ENCODE results near the gene CD80.
"Not testable (repeated sequence)": the region's sequence is repeated elsewhere in the genome, so short reads cannot be mapped to it uniquely, and the experiment has no call there.

Gene CD80

GRCh38 chr3:119580067-119580760 is 20.8 kb upstream of the CD80 start:
- no peak for DNase-seq (ENCODE audit: low read depth)

GRCh38 chr3:119579366-119580066 is 20.1 kb upstream of the CD80 start, which contains the start of gene ADPRH:
TSS of gene ADPRH (plus strand) at chr3:119579492. CDS start at chr3:119582170, 2,678 bp downstream.
- DNase-seq (ENCODE audit: low read depth), result no peak
- H3K4me3 ChIP-seq (ENCODE audit: low read length), result peak within 1 kb of the TSS; percentile 65
- no peak for TF ChIP-seq CTCF (conservative IDR thresholded peaks at IDR 0.05; ENCODE audit: low read depth, low read length)

More at GRCh38 chr3:119580067-119580760, 20.8 kb upstream of the CD80 start:
- H3K4me3 ChIP-seq (ENCODE audit: low read length), result peak overlapping the region; percentile 65
- TF ChIP-seq CTCF (conservative IDR thresholded peaks at IDR 0.05; ENCODE audit: low read depth, low read length), result no peak

GRCh38 chr3:119575507-119575906 is 16.1 kb upstream of the CD80 start:
- no peak for DNase-seq (ENCODE audit: low read depth)
- no peak overlapping the region for H3K4me3 ChIP-seq (ENCODE audit: low read length)
- no peak for TF ChIP-seq CTCF (conservative IDR thresholded peaks at IDR 0.05; ENCODE audit: low read depth, low read length)

- no peak overlapping the region for H3K4me3 ChIP-seq (ENCODE audit: low read length)
- DNase-seq (ENCODE audit: low read depth), result no peak
- TF ChIP-seq CTCF (conservative IDR thresholded peaks at IDR 0.05; ENCODE audit: low read depth, low read length), result no peak
These were observed 12.3 kb upstream of the CD80 start for GRCh38 chr3:119571688-119572087.

GRCh38 chr3:119571230-119571629 is 11.8 kb upstream of the CD80 start:
- no peak overlapping the region for H3K4me3 ChIP-seq (ENCODE audit: low read length)
- TF ChIP-seq CTCF (conservative IDR thresholded peaks at IDR 0.05; ENCODE audit: low read depth, low read length), result no peak
- no peak for DNase-seq (ENCODE audit: low read depth)

GRCh38 chr3:119570229-119570628 is 10.8 kb upstream of the CD80 start:
- TF ChIP-seq CTCF (conservative IDR thresholded peaks at IDR 0.05; ENCODE audit: low read depth, low read length), result no peak
- no peak overlapping the region for H3K4me3 ChIP-seq (ENCODE audit: low read length)
- DNase-seq (ENCODE audit: low read depth), result no peak

- no peak for TF ChIP-seq CTCF (conservative IDR thresholded peaks at IDR 0.05; ENCODE audit: low read depth, low read length)
- DNase-seq (ENCODE audit: low read depth), result no peak
- no peak overlapping the region for H3K4me3 ChIP-seq (ENCODE audit: low read length)
These were observed 9.7 kb upstream of the CD80 start for GRCh38 chr3:119569156-119569555.

GRCh38 chr3:119563334-119563733 is 3.9 kb upstream of the CD80 start:
- not testable (repeated sequence) for H3K4me3 ChIP-seq (ENCODE audit: low read length); DNase-seq (ENCODE audit: low read depth)

All from retinal pigment epithelial cell (primary cell).